C4-2B (cell line): ENCODE measurements around the gene PTPRS.

ENCODE experiments used
- H3K27ac ChIP-seq: fragments of 450-650 bp; 2 replicates; pipeline ENCODE4 v1.5.1; 2017
- CTCF ChIP-seq: fragments of 450-650 bp; conservative IDR thresholded peaks from 2 replicates; pipeline ENCODE4 v1.5.1; 2017; ENCODE audit warnings: mild to moderate bottlenecking
- ZFX ChIP-seq: fragments of 450-650 bp; IDR thresholded peaks from 2 replicates; pipeline ENCODE4 v1.6.1; 2017

PTPRS gene

GRCh38 chr19:5291588-5292193, 48.9 kb downstream of the PTPRS start:
- no peak for TF ChIP-seq ZFX
- no peak for TF ChIP-seq CTCF
- H3K27ac ChIP-seq: no peak overlapping the region
